Tongue (tissue), 2 donors: Measurements from ENCODE around the gene CPT1A. TPM values are rescaled to one million over a fixed set of nuclear protein-coding genes. Genes with fewer than 3 reads are reported as not detected.
A peak's percentile ranks its signal among the peaks of the same experiment; 100 is the strongest.

Experiments used
- DNase-seq: peaks from one replicate; pipeline ENCODE4 v3.0.0-alpha.2; 2015
- total RNA-seq: library from RNA; depleted of rRNA; stranded (reverse); fragments of >200 nt; gene quantifications from one replicate; pipeline ENCODE4 v1.2.3, GENCODE V29; 2014

CPT1A gene
- total RNA-seq, 1 donor from 2014 or later = 14.2 TPM

- DNase-seq = no peak
Observed at GRCh38 chr11:68756171-68756766, 85.4 kb downstream of the CPT1A start.

DNA sequence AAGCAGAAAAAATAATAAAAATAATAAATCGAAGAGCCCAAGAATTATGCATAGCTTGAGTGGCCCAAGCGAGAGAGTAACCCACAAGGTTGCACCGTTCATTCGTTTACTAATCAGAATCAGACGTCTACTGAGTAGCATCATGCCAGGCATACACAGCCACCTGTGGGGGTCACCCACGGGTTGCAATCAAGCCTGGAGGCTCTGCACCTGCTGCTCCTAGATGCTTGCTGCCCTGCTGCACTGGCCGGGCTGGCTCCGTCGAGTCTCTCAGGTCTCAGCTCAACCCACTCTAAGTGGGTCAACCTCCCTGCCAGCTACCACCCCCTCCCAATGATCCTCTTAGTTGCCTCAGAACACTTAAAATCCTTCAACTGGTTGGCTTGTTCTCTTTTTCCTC lies 88.4 kb downstream of the CPT1A start:
- DNase-seq = no peak

DNA sequence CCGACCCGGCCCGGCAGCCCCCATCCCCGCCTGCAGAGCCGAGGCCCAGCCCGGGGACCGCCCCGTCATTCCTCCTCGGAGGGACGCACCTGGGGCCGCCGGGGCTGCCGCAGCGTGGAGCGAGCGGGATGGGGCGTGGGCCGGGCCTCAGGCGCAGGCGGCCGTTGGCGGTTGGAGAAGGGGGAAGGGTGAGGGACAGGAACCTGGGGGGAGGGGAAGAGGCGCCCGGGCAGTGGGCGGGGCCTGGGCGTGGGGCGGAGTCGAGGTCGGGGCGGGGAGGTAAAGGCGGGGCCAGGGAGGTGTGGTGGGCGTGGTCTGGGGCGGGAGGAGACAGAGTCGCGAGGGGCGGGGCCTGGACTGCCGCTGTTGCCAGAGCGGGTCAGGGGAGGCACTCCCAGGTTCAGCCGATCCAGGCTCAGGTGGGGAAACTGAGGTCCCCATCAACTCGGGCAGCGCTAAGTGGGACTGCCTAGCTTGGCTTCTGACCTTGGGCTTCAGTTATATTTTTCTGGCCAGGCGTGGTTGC lies 90.3 kb downstream of the CPT1A start, which contains the start of gene TESMIN:
Gene TESMIN, minus strand, starts transcription at position 190 of the 526 bp plus-strand sequence. CDS start 860 bp downstream, outside the sequence.
- DNase-seq = peak; percentile 79

- no peak for DNase-seq
Observed at GRCh38 chr11:68751004-68751325, 90.8 kb downstream of the CPT1A start.

DNA sequence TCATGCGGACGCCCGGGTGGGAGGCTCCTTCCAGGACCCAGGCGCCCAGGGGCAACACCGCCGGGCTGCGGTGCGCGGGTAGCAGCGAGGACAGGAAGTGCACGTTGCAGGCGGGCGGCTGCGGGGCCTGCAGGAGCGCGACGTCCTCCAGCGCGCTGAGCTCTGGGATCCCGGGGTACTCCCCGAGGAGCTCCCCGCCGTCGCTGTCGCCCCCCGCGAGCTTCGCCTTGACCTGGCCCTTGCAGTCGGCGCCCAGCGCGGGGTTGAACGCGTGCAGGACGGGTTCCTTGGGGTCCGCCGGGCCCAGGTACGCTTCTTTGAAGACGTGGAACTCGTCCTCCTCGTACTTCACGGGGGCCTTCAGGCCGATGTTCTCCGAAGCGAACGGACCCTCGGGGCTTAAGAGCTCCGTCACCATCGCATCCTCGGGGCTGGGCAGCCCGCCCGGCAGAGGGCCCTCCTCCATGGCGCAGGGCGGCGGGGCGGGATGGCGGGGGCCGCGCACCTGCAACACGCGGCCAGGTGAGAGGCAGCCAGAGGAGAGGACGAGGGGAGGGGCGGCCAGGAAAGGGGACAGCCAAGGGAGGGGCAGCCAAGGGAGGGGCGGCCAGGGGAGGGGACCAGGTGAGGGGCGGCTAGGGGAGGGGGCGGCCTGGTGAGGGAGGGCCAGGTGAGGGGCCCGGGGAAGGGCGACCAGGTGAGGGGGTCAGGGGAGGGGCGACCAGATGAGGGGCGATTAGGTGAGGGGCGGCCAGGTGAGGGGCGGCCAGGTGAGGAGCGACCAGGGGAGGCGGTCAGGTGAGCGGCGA lies 91.3 kb downstream of the CPT1A start:
- peak; percentile 10 for DNase-seq

- DNase-seq = peak; percentile 14
Observed at GRCh38 chr11:68749229-68750123, 92.2 kb downstream of the CPT1A start.

DNA sequence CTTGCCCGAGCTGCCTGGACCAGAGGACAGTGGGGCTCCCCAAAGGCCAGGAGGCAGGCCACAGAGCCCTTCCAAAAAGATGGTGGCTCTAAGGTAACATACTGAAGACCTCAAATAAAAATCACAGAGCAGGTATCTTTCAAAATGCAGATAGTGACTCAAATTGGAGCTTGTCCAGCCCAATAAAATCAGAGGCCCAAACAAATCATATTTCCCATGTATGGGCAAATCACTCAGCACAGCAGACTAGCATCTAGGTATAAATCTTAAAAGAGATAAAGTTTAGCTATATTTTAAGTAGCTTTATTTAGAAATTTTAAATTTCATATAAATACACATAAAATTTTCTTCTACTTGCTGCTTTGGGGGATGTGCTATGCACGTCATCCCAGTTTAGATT lies 93.7 kb downstream of the CPT1A start:
- no peak for DNase-seq

- DNase-seq = no peak
Observed at GRCh38 chr11:68743539-68743938, 98.2 kb downstream of the CPT1A start.

- no peak for DNase-seq
Observed at GRCh38 chr11:68741463-68741862, 100.3 kb downstream of the CPT1A start.

GRCh38 chr11:68735646-68736045 lies 106.1 kb downstream of the CPT1A start:
- no peak for DNase-seq

- DNase-seq = no peak
Observed at GRCh38 chr11:68735125-68735524, 106.6 kb downstream of the CPT1A start.

GRCh38 chr11:68734111-68734510 lies 107.6 kb downstream of the CPT1A start:
- no peak for DNase-seq

GRCh38 chr11:68727783-68728182 lies 113.9 kb downstream of the CPT1A start:
- no peak for DNase-seq

DNA sequence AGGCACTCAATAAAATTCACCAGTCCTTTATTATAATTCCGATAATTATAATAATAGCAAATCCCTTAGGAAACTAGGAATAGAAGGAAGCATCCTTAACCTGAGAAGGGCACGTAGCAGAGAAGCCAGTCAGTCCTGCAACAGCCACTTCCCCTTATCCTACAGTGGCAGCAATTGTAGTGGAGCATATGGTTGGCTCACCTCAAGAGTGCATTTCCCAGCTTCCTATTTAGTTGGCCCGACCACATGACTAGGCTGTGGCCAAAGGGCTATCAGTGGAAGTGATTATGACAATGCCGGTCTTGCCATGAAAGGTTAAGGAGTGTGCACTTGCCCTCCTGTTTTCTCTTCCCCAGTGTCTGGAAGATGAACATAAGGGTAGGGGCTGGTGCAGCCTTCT lies 117.4 kb downstream of the CPT1A start:
- DNase-seq = no peak

GRCh38 chr11:68722143-68722542 lies 119.6 kb downstream of the CPT1A start:
- DNase-seq = no peak

DNA sequence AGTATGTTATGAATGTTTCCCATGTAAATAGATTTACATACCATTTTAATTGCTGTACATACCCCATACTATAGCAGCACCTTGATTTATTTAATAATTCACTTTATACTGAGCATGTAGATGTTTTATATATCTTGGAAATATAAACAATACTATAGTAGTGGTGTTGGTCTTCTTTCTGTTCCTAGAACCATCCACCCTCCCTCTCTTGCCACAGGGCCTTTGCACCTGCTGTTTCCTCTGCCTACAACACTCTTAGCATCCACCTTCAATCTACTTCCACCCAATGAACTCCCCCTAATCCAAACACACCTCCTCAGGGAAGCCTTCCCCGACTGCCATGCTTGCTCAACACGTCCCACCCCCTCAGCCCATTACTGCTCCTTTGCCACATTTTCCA lies 120.6 kb downstream of the CPT1A start:
- DNase-seq = no peak

- no peak for DNase-seq
Observed at GRCh38 chr11:68715456-68716122, 126.1 kb downstream of the CPT1A start.

- peak; percentile 30 for DNase-seq
Observed at GRCh38 chr11:68714060-68714856, 127.5 kb downstream of the CPT1A start.

GRCh38 chr11:68711114-68711513 lies 130.6 kb downstream of the CPT1A start:
- no peak for DNase-seq

- no peak for DNase-seq
Observed at GRCh38 chr11:68710409-68710808, 131.3 kb downstream of the CPT1A start.

GRCh38 chr11:68709062-68709461 lies 132.7 kb downstream of the CPT1A start:
- no peak for DNase-seq
